Measurements from ENCODE around the gene KBTBD13.

DNA sequence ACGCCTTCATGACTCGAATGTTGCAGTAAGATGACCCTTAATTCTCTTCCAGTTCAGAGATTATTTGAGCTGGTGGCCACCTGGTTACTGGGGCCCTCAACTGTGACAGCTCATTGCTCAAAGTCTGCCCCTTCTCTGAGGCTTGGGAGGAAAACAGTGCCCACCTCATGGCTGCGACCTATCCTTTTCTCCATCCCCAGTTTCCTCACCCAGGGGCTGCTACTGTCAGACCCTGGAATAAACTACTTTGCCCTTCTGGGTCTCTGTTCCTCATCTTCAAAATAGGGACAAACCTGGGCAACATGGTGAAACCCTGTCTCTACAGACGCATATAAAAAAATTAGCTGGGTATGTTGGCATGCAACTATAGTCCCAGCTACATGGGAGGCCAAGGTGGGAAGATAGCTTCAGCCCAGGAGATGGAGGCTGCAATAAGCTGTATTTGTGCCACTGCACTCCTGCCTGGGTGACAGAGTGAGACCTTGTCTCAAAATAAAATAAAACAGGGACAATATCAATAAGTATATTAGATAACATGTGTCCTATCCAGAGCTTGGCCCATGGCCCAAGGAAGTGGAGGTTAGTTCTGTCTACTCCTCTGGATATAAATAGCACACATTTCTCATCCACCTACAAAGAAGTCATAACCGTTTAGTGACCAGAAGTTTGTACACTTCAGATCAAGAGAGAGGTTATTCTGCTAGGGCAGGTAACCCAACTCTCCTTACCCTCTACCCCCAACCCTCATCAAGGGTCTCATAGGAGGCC is 6.6 kb upstream of the KBTBD13 start:
- TF ChIP-seq, protein P1, sequence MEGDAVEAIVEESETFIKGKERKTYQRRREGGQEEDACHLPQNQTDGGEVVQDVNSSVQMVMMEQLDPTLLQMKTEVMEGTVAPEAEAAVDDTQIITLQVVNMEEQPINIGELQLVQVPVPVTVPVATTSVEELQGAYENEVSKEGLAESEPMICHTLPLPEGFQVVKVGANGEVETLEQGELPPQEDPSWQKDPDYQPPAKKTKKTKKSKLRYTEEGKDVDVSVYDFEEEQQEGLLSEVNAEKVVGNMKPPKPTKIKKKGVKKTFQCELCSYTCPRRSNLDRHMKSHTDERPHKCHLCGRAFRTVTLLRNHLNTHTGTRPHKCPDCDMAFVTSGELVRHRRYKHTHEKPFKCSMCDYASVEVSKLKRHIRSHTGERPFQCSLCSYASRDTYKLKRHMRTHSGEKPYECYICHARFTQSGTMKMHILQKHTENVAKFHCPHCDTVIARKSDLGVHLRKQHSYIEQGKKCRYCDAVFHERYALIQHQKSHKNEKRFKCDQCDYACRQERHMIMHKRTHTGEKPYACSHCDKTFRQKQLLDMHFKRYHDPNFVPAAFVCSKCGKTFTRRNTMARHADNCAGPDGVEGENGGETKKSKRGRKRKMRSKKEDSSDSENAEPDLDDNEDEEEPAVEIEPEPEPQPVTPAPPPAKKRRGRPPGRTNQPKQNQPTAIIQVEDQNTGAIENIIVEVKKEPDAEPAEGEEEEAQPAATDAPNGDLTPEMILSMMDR (IDR thresholded peaks at IDR 0.05) = no peak
- TF ChIP-seq EZH2 (IDR thresholded peaks at IDR 0.05) (no peak), EZH2phosphoT487 (IDR thresholded peaks at IDR 0.05) (no peak)

Measured in neural progenitor cell (in vitro differentiated cells).